Measurements from ENCODE around the gene NOL3. TPM values are rescaled to one million over a fixed set of nuclear protein-coding genes. Genes with fewer than 3 reads are reported as not detected.

Gene NOL3
- total and polyA plus RNA-seq, 2 of the 13 experiments (the other 11 are each of a cell fraction or from before 2014, with no cell fraction given): 5.7 to 20.5 TPM

DNA sequence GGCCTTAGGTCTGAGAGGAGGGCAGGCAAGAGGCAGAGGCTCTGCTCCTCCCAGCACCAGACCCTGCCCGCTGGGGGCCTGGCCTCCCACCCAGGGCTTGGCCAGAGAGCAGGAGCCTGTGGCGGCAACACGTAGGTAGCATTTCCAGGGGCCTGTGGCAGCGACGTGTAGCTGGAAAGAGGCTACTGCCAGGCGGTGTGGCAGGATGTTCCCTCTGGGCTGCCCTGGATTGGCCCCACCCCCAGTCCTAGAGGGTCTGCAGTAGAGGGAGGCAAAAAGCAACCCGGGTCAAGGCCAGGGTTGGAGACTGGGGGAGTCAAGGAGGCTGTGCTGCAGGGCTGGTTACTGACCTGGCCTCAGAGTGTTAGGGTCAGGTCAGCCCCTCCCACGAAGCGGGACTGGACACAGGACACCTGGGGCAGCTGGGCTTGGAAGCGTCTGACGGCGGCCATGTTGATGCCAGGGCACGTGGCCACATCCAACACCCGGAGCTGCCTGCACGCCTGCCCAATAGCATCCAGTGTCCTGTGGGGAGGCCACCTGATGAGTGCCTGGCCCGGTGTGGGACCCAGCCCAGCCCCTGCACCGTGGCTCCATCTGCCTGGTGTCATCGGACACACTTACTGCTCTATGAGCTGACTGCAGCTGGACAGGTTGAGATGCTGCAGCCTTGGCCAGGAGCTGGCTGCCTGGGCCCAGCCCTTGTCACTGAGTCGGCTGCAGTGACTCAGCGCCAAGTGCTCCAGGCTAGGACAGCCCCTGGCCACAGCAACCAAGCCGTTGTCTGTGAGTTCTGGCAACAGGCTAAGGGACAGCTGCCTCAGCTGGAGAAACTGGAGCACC, 37.1 kb downstream of the NOL3 start (continued):
- TF ChIP-seq MLX (CRISPR knock-in tag; IDR thresholded peaks at IDR 0.05): peak; percentile 15; the same call in 1 of the 2 replicates
- TF ChIP-seq, protein P1, sequence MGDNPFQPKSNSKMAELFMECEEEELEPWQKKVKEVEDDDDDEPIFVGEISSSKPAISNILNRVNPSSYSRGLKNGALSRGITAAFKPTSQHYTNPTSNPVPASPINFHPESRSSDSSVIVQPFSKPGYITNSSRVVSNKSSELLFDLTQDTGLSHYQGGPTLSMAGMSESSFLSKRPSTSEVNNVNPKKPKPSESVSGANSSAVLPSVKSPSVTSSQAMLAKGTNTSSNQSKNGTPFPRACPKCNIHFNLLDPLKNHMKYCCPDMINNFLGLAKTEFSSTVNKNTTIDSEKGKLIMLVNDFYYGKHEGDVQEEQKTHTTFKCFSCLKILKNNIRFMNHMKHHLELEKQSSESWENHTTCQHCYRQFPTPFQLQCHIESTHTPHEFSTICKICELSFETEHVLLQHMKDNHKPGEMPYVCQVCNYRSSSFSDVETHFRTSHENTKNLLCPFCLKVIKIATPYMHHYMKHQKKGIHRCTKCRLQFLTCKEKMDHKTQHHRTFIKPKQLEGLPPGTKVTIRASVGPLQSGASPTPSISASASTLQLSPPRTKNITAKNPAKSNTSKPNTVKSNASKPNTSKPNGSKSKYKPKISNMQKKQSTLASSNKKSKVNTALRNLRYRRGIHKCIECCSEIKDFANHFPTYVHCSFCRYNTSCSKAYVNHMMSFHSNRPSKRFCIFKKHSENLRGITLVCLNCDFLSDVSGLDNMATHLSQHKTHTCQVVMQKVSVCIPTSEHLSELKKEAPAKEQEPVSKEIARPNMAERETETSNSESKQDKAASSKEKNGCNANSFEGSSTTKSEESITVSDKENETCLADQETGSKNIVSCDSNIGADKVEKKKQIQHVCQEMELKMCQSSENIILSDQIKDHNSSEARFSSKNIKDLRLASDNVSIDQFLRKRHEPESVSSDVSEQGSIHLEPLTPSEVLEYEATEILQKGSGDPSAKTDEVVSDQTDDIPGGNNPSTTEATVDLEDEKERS (CRISPR knock-in tag; IDR thresholded peaks at IDR 0.05): no peak
- TF ChIP-seq ZNF543 (CRISPR knock-in tag; IDR thresholded peaks at IDR 0.05): no peak
- no peak for TF ChIP-seq ZNF101 (CRISPR knock-in tag; IDR thresholded peaks at IDR 0.05; ENCODE audit: borderline replicate concordance, low read depth)
- peak; percentile 84; the same call in 1 of the 2 replicates for TF ChIP-seq ZNF674 (CRISPR knock-in tag; IDR thresholded peaks at IDR 0.05; ENCODE audit: low read depth)
- TF ChIP-seq SMC3 (IDR thresholded peaks at IDR 0.05; ENCODE audit: low read length): no peak
- TF ChIP-seq, protein P2, sequence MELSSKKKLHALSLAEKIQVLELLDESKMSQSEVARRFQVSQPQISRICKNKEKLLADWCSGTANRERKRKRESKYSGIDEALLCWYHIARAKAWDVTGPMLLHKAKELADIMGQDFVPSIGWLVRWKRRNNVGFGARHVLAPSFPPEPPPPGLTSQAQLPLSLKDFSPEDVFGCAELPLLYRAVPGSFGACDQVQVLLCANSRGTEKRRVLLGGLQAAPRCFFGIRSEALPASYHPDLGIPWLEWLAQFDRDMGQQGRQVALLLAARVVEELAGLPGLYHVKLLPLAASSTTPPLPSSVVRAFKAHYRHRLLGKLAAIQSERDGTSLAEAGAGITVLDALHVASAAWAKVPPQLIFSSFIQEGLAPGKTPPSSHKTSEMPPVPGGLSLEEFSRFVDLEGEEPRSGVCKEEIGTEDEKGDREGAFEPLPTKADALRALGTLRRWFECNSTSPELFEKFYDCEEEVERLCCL (CRISPR knock-in tag; IDR thresholded peaks at IDR 0.05; ENCODE audit: borderline replicate concordance): no peak
- TF ChIP-seq ARNT (IDR thresholded peaks at IDR 0.05): no peak
- 0 out of 2 replicates have a peak, but pooled peaks have one; percentile 56 for TF ChIP-seq NFIB (CRISPR knock-in tag; IDR thresholded peaks at IDR 0.05; ENCODE audit: borderline replicate concordance)
- no peak for TF ChIP-seq KAT8 (CRISPR knock-in tag; IDR thresholded peaks at IDR 0.05)
- no peak for TF ChIP-seq ZNF780A (CRISPR knock-in tag; IDR thresholded peaks at IDR 0.05)
- TF ChIP-seq AKAP8 (CRISPR knock-in tag; IDR thresholded peaks at IDR 0.05): peak; percentile 67; the same call in 1 of the 2 replicates
- TF ChIP-seq ZNF670 (CRISPR knock-in tag; IDR thresholded peaks at IDR 0.05; ENCODE audit: borderline replicate concordance): no peak
- 0 out of 2 replicates have a peak, but pooled peaks have one; percentile 33 for TF ChIP-seq ZNF564 (CRISPR knock-in tag; IDR thresholded peaks at IDR 0.05)
- TF ChIP-seq ZNF225 (CRISPR knock-in tag; IDR thresholded peaks at IDR 0.05): no peak; the same call in 1 of the 2 replicates
- TF ChIP-seq ZNF510 (CRISPR knock-in tag; IDR thresholded peaks at IDR 0.05; ENCODE audit: low read depth): no peak
- no peak for TF ChIP-seq ZNF337 (CRISPR knock-in tag; IDR thresholded peaks at IDR 0.05; ENCODE audit: borderline replicate concordance, low read depth)
